ENCODE results near the gene TAF1B. TPM values are rescaled to one million over a fixed set of nuclear protein-coding genes. Genes with fewer than 3 reads are reported as not detected.

Gene TAF1B
- total RNA-seq, 1 donor from 2014 or later: 38.1 TPM

Other genes starting within 250 kb of the TAF1B start
- gene YWHAQ, start 212.5 kb upstream of the TAF1B start, total RNA-seq: 178 TPM
- 50.3 TPM for gene GRHL1, start 108.2 kb downstream of the TAF1B start, total RNA-seq
- gene KLF11, start 200.1 kb downstream of the TAF1B start, total RNA-seq: 20.9 TPM
- gene CYS1, start 236.9 kb downstream of the TAF1B start, total RNA-seq: 5.4 TPM

Data from tongue (tissue), 1 donor.